Measurements from ENCODE around the gene FREM2. TPM values are rescaled to one million over a fixed set of nuclear protein-coding genes. Genes with fewer than 3 reads are reported as not detected.

FREM2 gene
- total and polyA plus RNA-seq, 2 of the 13 experiments (the other 11 are each of a cell fraction or from before 2014, with no cell fraction given): not detected

DNA sequence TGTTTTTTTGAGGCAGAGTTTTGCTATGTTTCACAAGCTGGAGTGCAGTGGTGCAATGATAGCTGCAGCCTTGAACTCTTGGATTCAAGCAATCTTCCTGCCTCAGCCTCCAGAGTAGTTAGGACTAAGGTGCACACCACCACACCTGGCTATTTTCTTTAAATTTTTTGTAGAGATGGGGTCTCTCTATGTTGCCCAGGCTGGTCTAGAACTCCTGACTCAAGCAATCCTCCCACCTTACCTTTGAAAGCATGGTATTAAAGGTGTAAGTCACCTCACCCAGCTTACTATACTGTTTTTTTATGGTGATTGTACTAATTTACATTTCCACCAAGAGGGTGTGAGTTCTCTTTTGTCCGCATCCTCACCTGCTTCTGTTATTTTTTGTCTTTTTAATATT lies 110.0 kb downstream of the FREM2 start:
- FAIRE-seq: no peak
- TF ChIP-seq, protein P1, sequence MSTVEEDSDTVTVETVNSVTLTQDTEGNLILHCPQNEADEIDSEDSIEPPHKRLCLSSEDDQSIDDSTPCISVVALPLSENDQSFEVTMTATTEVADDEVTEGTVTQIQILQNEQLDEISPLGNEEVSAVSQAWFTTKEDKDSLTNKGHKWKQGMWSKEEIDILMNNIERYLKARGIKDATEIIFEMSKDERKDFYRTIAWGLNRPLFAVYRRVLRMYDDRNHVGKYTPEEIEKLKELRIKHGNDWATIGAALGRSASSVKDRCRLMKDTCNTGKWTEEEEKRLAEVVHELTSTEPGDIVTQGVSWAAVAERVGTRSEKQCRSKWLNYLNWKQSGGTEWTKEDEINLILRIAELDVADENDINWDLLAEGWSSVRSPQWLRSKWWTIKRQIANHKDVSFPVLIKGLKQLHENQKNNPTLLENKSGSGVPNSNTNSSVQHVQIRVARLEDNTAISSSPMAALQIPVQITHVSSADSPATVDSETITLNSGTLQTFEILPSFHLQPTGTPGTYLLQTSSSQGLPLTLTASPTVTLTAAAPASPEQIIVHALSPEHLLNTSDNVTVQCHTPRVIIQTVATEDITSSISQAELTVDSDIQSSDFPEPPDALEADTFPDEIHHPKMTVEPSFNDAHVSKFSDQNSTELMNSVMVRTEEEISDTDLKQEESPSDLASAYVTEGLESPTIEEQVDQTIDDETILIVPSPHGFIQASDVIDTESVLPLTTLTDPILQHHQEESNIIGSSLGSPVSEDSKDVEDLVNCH (CRISPR knock-in tag; IDR thresholded peaks at IDR 0.05): no peak
- TF ChIP-seq ZNF878 (CRISPR knock-in tag; IDR thresholded peaks at IDR 0.05) (no peak), ZNF75D (CRISPR knock-in tag; IDR thresholded peaks at IDR 0.05; ENCODE audit: borderline replicate concordance) (no peak), SP2 (CRISPR knock-in tag; IDR thresholded peaks at IDR 0.05) (no peak), NFKBIZ (CRISPR knock-in tag; IDR thresholded peaks at IDR 0.05) (no peak), KLF6 (CRISPR knock-in tag; IDR thresholded peaks at IDR 0.05) (no peak), ZBTB21 (CRISPR knock-in tag; IDR thresholded peaks at IDR 0.05) (no peak), REPIN1 (CRISPR knock-in tag; IDR thresholded peaks at IDR 0.05; ENCODE audit: borderline replicate concordance, low read depth) (no peak), MAFK (conservative IDR thresholded peaks at IDR 0.05 in 1 of 2, IDR thresholded peaks at IDR 0.05 in 1 of 2; ENCODE audit: low read length in 2 of 2) (no peak), NCOA5 (CRISPR knock-in tag; IDR thresholded peaks at IDR 0.05) (no peak), ZSCAN30 (CRISPR knock-in tag; IDR thresholded peaks at IDR 0.05) (no peak), CBX1 (IDR thresholded peaks at IDR 0.05; ENCODE audit: low read depth) (no peak), ZMYM4 (CRISPR knock-in tag; IDR thresholded peaks at IDR 0.05) (no peak), MEIS2 (CRISPR knock-in tag; IDR thresholded peaks at IDR 0.05) (no peak), HHEX (CRISPR knock-in tag; IDR thresholded peaks at IDR 0.05) (no peak), ZNF772 (CRISPR knock-in tag; IDR thresholded peaks at IDR 0.05) (no peak), CC2D1A (CRISPR knock-in tag; IDR thresholded peaks at IDR 0.05) (no peak), NAIF1 (CRISPR knock-in tag; IDR thresholded peaks at IDR 0.05; ENCODE audit: borderline replicate concordance) (no peak)
- TF ChIP-seq, protein P2, sequence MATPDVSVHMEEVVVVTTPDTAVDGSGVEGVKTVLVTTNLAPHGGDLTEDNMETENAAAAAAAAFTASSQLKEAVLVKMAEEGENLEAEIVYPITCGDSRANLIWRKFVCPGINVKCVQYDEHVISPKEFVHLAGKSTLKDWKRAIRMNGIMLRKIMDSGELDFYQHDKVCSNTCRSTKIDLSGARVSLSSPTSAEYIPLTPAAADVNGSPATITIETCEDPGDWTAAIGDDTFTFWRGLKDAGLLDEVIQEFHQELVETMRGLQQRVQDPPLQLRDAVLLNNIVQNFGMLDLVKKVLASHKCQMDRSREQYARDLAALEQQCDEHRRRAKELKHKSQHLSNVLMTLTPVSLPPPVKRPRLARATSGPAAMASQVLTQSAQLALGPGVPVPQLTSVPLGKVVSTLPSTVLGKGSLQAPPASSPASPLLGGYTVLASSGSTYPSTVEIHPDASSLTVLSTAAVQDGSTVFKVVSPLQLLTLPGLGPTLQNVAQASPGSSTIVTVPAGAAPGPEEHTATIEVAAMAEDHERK (CRISPR knock-in tag; IDR thresholded peaks at IDR 0.05; ENCODE audit: low read depth): no peak
- TF ChIP-seq, protein P3, sequence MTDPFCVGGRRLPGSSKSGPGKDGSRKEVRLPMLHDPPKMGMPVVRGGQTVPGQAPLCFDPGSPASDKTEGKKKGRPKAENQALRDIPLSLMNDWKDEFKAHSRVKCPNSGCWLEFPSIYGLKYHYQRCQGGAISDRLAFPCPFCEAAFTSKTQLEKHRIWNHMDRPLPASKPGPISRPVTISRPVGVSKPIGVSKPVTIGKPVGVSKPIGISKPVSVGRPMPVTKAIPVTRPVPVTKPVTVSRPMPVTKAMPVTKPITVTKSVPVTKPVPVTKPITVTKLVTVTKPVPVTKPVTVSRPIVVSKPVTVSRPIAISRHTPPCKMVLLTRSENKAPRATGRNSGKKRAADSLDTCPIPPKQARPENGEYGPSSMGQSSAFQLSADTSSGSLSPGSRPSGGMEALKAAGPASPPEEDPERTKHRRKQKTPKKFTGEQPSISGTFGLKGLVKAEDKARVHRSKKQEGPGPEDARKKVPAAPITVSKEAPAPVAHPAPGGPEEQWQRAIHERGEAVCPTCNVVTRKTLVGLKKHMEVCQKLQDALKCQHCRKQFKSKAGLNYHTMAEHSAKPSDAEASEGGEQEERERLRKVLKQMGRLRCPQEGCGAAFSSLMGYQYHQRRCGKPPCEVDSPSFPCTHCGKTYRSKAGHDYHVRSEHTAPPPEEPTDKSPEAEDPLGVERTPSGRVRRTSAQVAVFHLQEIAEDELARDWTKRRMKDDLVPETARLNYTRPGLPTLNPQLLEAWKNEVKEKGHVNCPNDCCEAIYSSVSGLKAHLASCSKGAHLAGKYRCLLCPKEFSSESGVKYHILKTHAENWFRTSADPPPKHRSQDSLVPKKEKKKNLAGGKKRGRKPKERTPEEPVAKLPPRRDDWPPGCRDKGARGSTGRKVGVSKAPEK (CRISPR knock-in tag; IDR thresholded peaks at IDR 0.05; ENCODE audit: borderline replicate concordance): no peak
- intact Hi-C loops (cut with micrococcal nuclease; ENCODE audit: unreplicated experiment): no loop called here

More for the DNA sequence above, 110.0 kb downstream of the FREM2 start:
- DNase-seq (ENCODE audit: low spot score): no peak
- Histone ChIP-seq H3K36me3 (replicated peaks in 1 of 2; ENCODE audit: control insufficient read depth in 1 of 2, insufficient read depth in 2 of 2, low read length in 2 of 2) (no peaks in the 10 kb centered on the region), H2AFZ (ENCODE audit: low read length) (no peak overlapping the region), H4K20me1 (ENCODE audit: insufficient read depth, low read length) (no peaks in the 10 kb centered on the region), H3K27ac (ENCODE audit: extremely low read length, insufficient read depth, low read length) (no peak overlapping the region), H3K4me1 (ENCODE audit: insufficient read depth, low read length) (no peaks in the 10 kb centered on the region), H3K79me2 (ENCODE audit: insufficient read depth, low read length) (no peaks in the 10 kb centered on the region), H3K27me3 (ENCODE audit: control insufficient read depth in 1 of 2, insufficient read depth in 2 of 2, low read length in 2 of 2) (no peaks in the 10 kb centered on the region), H3K9me3 (ENCODE audit: low read length) (no peaks in the 10 kb centered on the region), H3K4me2 (ENCODE audit: low read depth, low read length) (no peak overlapping the region), H3K9ac (ENCODE audit: insufficient read depth, low read depth, low read length) (no peak overlapping the region), H3K4me3 (replicated peaks in 1 of 3; ENCODE audit: insufficient read depth in 1 of 3, low read depth in 2 of 3, low read length in 3 of 3) (no peak overlapping the region)
- CTCF ChIA-PET (ENCODE audit: low intra/inter-chr PET ratio, low total read pairs): no interaction called here
- in situ Hi-C loops (cut with HindIII; ENCODE audit: extremely low pct_ligation_motif_present, low pct_unique_long_range_greater_than_20kb): no loop called here
- WGBS (ENCODE audit: low lambda C conversion rate): 29% methylated on average over 1 of the region's 1 CpG
- BruUV-seq (replicated peaks): no TSS peak
- POLR2A ChIA-PET: no interaction called here
- ATAC-seq: no peak
